CD4-positive, alpha-beta T cell treated with Interleukin-17A for 1 hour (primary cell): ENCODE results near the gene UNC13C.
"Not testable (repeated sequence)": the region's sequence is repeated elsewhere in the genome, so short reads cannot be mapped to it uniquely, and the experiment has no call there.

ENCODE experiments used
- DNase-seq: peaks from one replicate; pipeline ENCODE4 v3.0.0-alpha.2; 2020

UNC13C gene

GRCh38 chr15:53978253-53978906, at the start of gene UNC13C:
Gene UNC13C, plus strand, starts transcription at chr15:53978441. Its CDS starts 34,463 bp downstream, at chr15:54012904.
- DNase-seq, result no peak

GRCh38 chr15:53936137-53936536, 42.1 kb upstream of the UNC13C start:
- no peak for DNase-seq

- not testable (repeated sequence) for DNase-seq
Measured at GRCh38 chr15:53937632-53938031, 40.6 kb upstream of the UNC13C start.

- no peak for DNase-seq
Measured at GRCh38 chr15:53950572-53950971, 27.7 kb upstream of the UNC13C start.

GRCh38 chr15:53955396-53955795, 22.8 kb upstream of the UNC13C start:
- no peak for DNase-seq

- peak; percentile 4 for DNase-seq
Measured at GRCh38 chr15:53962646-53963561, 15.3 kb upstream of the UNC13C start.

- DNase-seq, result no peak
Measured at GRCh38 chr15:53963801-53964200, 14.4 kb upstream of the UNC13C start.

- DNase-seq, result no peak
Measured at GRCh38 chr15:53974121-53974520, 4.1 kb upstream of the UNC13C start.

- DNase-seq, result no peak
Measured at GRCh38 chr15:53974813-53975212, 3.4 kb upstream of the UNC13C start.

- no peak for DNase-seq
Measured at GRCh38 chr15:53976844-53977392, 1.3 kb upstream of the UNC13C start.

GRCh38 chr15:53979051-53979788, 979 bp downstream of the UNC13C start:
- no peak for DNase-seq

- no peak for DNase-seq
Measured at GRCh38 chr15:53980021-53980420, 1.8 kb downstream of the UNC13C start.

- DNase-seq, result no peak
Measured at GRCh38 chr15:53982071-53982680, 3.9 kb downstream of the UNC13C start.

- no peak for DNase-seq
Measured at GRCh38 chr15:53982876-53983275, 4.6 kb downstream of the UNC13C start.

GRCh38 chr15:53984221-53984620, 6.0 kb downstream of the UNC13C start:
- DNase-seq, result no peak

GRCh38 chr15:53985562-53985961, 7.3 kb downstream of the UNC13C start:
- no peak for DNase-seq

GRCh38 chr15:53987480-53987879, 9.2 kb downstream of the UNC13C start:
- DNase-seq, result no peak

- no peak for DNase-seq
Measured at GRCh38 chr15:54007256-54007655, 29.0 kb downstream of the UNC13C start.

- no peak for DNase-seq
Measured at GRCh38 chr15:54011656-54012055, 33.4 kb downstream of the UNC13C start.

GRCh38 chr15:54014067-54014655, 35.9 kb downstream of the UNC13C start:
- DNase-seq, result no peak

GRCh38 chr15:54017251-54017650, 39.0 kb downstream of the UNC13C start:
- no peak for DNase-seq

GRCh38 chr15:54017959-54018358, 39.7 kb downstream of the UNC13C start:
- DNase-seq, result no peak
